Neural cell (in vitro differentiated cells): ENCODE data around the gene ZC3H4.

Experiments
- CTCF ChIP-seq: fragments of 450-650 bp; IDR thresholded peaks from 2 replicates; pipeline ENCODE4 v1.5.1; 2014; ENCODE audit warnings: antibody characterized with exemption, mild to moderate bottlenecking, moderate library complexity; ENCODE audit not compliant: poor library complexity, severe bottlenecking
- EP300 ChIP-seq: fragments of 450-650 bp; conservative IDR thresholded peaks from 2 replicates; pipeline ENCODE4 v1.6.1; 2014; ENCODE audit warnings: antibody characterized with exemption, mild to moderate bottlenecking, moderate library complexity; ENCODE audit not compliant: poor library complexity, severe bottlenecking
- EZH2 ChIP-seq: fragments of 200-600, 300-800 bp; shearing (Covaris generic), sonication (generic); IDR thresholded peaks from 2 replicates; pipeline ENCODE4 v1.6.1; 2014; ENCODE audit warnings: antibody characterized with exemption, low read length, borderline replicate concordance, mild to moderate bottlenecking; ENCODE audit not compliant: insufficient read depth, poor library complexity, severe bottlenecking
- POLR2AphosphoS5 ChIP-seq: IDR thresholded peaks from 2 replicates; pipeline ENCODE4 v1.6.1; 2012
- SMC3 ChIP-seq: fragments of 450-650 bp; conservative IDR thresholded peaks from 2 replicates; pipeline ENCODE4 v1.6.1; 2014; ENCODE audit warnings: antibody characterized with exemption, mild to moderate bottlenecking, moderate library complexity; ENCODE audit not compliant: poor library complexity

- TF ChIP-seq CTCF (peak; percentile 5), EZH2 (no peak), POLR2AphosphoS5 (no peak), EP300 (no peak), SMC3 (no peak)
Observed at GRCh38 chr19:47036097-47036651, 77.4 kb downstream of the ZC3H4 start.
